Right lobe of liver (tissue), 6 donors: ENCODE data around the gene ATXN7L2. TPM values are rescaled to one million over a fixed set of nuclear protein-coding genes. Genes with fewer than 3 reads are reported as not detected.

Source experiments
- ATAC-seq, 4 donors: fragments of 200-7000 bp; cut with Tn5 transposase; one replicate each; pipeline ENCODE4 v1.9.1; 2020; ENCODE audit warnings: mild to moderate bottlenecking in 4 of 4, moderate library complexity in 4 of 4
- DNase-seq, 3 donors: peaks; one replicate each; pipeline ENCODE4 v3.0.0-alpha.2; 2020
- H3K27ac ChIP-seq, 3 donors: fragments of 200-600 bp; one replicate each; pipeline ENCODE4 v1.8.0; 2022
- H3K27me3 ChIP-seq, 2 donors: fragments of 200-600 bp; one replicate each; pipeline ENCODE4 v1.8.0; 2022
- H3K36me3 ChIP-seq, 4 donors: fragments of 200-600 bp; sonication (generic) in 1 of 4; one replicate each; pipeline versions ENCODE4 v1.5.1 to v1.8.0; 2017 to 2022; ENCODE audit warnings: control low read depth in 1 of 4
- H3K4me1 ChIP-seq, 4 donors: fragments of 200-600 bp; sonication (generic) in 1 of 4; one replicate each; pipeline versions ENCODE4 v1.5.1 to v1.8.0; 2017 to 2022; ENCODE audit warnings: control low read depth in 1 of 4
- H3K4me3 ChIP-seq, 3 donors: fragments of 200-600 bp; one replicate each; pipeline ENCODE4 v1.8.0; 2022
- H3K9me3 ChIP-seq, 4 donors: fragments of 200-600 bp; sonication (generic) in 1 of 4; one replicate each; pipeline versions ENCODE4 v1.5.1 to v1.8.0; 2017 to 2022; ENCODE audit warnings: control low read depth in 1 of 4
- POLR2A ChIP-seq: fragments of 450-650 bp; IDR thresholded peaks from one replicate; pipeline ENCODE4 v1.6.1; 2017; ENCODE audit warnings: antibody characterized with exemption, mild to moderate bottlenecking
- WGBS: methylation state at CpG from one replicate; pipeline ENCODE4 v1.1.6; 2018; ENCODE audit warnings: low coverage, low lambda C conversion rate; ENCODE audit not compliant: insufficient coverage; ENCODE audit errors: missing lambda C conversion rate; 5-methylcytosine and 5-hydroxymethylcytosine counted together
- intact Hi-C, 2 donors: fragments of 100-400 bp; cut with DNase I; formaldehyde crosslinking; loops; one replicate each; pipeline versions ENCODE4 v1.11.2 to v1.14.1; 2022
- total RNA-seq, 6 experiments: library from RNA; depleted of rRNA in 2 of 6; stranded (reverse); fragments of >200 nt in 2 of 6; fragmentation: NEBNext Ultra II Directional in 3 of 6; extraction: Animal tissue kit (Norgen Biotek cat#: 25700) in 3 of 6; gene quantifications; one replicate each; pipeline versions ENCODE4 v1.1.0 to v1.2.4, GENCODE V29; 2016 to 2023
- TF ChIP-seq, protein P1 (sequence below), 4 donors: fragments of 200-600 bp in 3 of 4; fragments of 450-650 bp in 1 of 4; IDR thresholded peaks; one replicate each; pipeline versions ENCODE4 v1.5.1 to v1.8.0; 2016 to 2022; ENCODE audit warnings: antibody characterized with exemption in 4 of 4, mild to moderate bottlenecking in 2 of 4
- donor health status: DM: no; HTN: yes; CAD: no.
- donor health status: DM: no; HTN: no; CAD: no.
- donor health status: DM: no; HTN: no; CAD: no.
- donor health status: DM: no; HTN: yes; CAD: no.
- donor health status: DM: no; HTN: yes; CAD: no.

Gene ATXN7L2
- total RNA-seq, 6 experiments from 2014 or later: 1.5 to 6.1 (median 3.1) TPM

DNA sequence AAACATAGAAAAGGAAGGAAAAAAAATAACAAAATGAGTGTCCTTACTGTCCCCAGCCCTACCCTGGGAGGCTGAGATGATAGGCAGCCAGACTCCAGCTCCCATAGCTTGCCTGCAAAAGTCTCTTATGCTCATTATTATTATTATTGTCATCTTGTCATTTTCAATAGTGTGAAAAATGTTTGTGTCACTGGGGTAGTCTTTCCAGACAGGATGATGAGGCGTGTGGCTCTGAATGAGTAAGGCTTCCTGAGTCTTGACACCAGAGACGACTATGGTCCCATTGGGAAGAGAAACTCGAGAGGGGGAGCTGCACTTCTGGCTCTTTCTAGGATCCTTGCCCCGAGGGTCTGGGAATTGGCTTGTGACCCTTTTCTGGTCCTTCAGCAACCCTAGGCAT, 9.1 kb downstream of the ATXN7L2 start:
- 81% methylated on average over 4 of the region's 4 CpGs for WGBS
- H3K36me3 ChIP-seq: peaks cover 0 to 13% (median 0%) of the 10 kb centered on the region in 4 donors
- no peak for TF ChIP-seq POLR2A
- TF ChIP-seq, protein P1, sequence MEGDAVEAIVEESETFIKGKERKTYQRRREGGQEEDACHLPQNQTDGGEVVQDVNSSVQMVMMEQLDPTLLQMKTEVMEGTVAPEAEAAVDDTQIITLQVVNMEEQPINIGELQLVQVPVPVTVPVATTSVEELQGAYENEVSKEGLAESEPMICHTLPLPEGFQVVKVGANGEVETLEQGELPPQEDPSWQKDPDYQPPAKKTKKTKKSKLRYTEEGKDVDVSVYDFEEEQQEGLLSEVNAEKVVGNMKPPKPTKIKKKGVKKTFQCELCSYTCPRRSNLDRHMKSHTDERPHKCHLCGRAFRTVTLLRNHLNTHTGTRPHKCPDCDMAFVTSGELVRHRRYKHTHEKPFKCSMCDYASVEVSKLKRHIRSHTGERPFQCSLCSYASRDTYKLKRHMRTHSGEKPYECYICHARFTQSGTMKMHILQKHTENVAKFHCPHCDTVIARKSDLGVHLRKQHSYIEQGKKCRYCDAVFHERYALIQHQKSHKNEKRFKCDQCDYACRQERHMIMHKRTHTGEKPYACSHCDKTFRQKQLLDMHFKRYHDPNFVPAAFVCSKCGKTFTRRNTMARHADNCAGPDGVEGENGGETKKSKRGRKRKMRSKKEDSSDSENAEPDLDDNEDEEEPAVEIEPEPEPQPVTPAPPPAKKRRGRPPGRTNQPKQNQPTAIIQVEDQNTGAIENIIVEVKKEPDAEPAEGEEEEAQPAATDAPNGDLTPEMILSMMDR (IDR thresholded peaks at IDR 0.05): no peak
- no peaks in the 10 kb centered on the region for H3K27me3 ChIP-seq
- intact Hi-C loops: no loop called here
- no peak for DNase-seq
- no peak for ATAC-seq
- H3K4me1 ChIP-seq: peaks cover 0 to 9% (median 2%) of the 10 kb centered on the region in 4 donors
- H3K9me3 ChIP-seq: no peaks in the 10 kb centered on the region
- H3K27ac ChIP-seq: no peak overlapping the region
- no peak overlapping the region for H3K4me3 ChIP-seq

DNA sequence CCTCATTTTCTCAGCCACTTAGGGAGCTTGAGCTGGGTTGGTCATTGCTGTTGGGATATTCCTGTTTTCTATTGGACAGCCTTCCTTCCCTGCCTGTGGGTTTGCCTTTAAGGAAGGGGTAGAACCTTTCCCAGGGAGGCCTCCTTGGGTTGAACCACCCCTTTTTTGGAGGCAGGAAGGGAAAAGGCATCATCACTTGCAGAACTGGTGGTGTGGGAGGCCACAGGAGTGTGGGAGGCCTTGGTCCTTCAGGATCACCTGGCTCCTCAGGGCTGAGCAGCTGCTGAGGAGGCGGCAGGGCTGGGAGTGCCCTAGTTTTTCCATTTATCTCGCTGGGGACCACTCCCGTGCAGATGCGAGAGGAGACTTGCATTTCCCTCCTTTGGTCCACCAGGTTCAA, 9.5 kb downstream of the ATXN7L2 start:
- peaks cover 0 to 9% (median 2%) of the 10 kb centered on the region in 4 donors for H3K4me1 ChIP-seq
- ATAC-seq: no peak
- WGBS: 0% methylated on average over 1 of the region's 4 CpGs
- H3K9me3 ChIP-seq: no peaks in the 10 kb centered on the region
- DNase-seq: peak in 1 of 3 donors; percentile 43
- peaks cover 0 to 13% (median 0%) of the 10 kb centered on the region in 4 donors for H3K36me3 ChIP-seq
- no peak overlapping the region for H3K4me3 ChIP-seq
- TF ChIP-seq POLR2A: no peak
- TF ChIP-seq, protein P1 (IDR thresholded peaks at IDR 0.05): no peak
- no peaks in the 10 kb centered on the region for H3K27me3 ChIP-seq
- intact Hi-C loops: no loop called here
- no peak overlapping the region for H3K27ac ChIP-seq

DNA sequence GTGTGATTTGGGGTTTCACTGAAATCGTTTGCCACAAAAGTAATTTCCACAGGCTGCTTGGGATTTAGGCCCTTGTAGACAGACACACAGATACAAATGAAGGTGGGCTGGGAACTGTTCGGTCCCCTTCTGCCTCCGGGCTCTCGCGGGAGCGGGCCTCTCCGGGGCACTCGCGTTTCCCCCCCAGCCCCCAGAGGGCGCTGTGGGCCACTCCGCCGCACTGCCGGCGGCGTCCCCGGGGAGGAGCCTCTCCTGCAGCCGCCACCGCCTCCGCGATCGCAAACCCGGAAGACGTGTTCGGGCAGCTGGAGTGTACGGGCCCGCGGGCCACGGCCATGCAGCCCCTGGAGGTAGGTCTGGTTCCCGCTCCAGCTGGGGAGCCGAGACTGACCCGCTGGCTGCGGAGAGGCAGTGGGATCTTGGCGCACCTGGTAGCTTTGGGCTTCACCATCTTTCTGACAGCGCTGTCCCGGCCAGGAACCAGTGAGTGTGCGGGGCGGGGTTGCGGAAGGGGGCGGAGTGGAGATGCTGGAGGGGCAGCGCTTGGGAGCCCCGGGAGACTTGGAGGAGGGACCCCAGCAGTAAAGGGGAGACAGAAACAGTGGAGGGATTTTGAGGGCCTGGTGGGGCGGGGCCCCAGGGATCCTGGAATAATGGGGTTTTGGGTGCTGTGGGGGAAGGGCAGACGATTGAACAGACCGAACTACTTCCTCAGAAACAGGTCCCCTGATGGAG, 10.3 kb downstream of the ATXN7L2 start, which contains the start of gene CYB561D1:
Gene CYB561D1, plus strand, starts transcription at position 290 of the 735 bp plus-strand sequence. Its CDS starts 46 bp downstream, at position 336.
- Histone ChIP-seq H3K36me3 (peaks cover 0 to 13% (median 0%) of the 10 kb centered on the region in 4 donors), H3K4me3 (peak within 1 kb of the TSS; percentile 77 to 96 (median 78)), H3K4me1 (peaks cover 0 to 9% (median 2%) of the 10 kb centered on the region in 4 donors), H3K27ac (peak within 1 kb of the TSS in 2 of 3 donors; percentile 44 to 53), H3K9me3 (no peaks in the 10 kb centered on the region), H3K27me3 (no peaks in the 10 kb centered on the region)
- ATAC-seq (peak; percentile 95 to 99 (median 96)), DNase-seq (peak; percentile 88 to 91 (median 90))
- TF ChIP-seq, protein P1 (IDR thresholded peaks at IDR 0.05): peak; percentile 86 to 96 (median 90)
- TF ChIP-seq POLR2A: peak; percentile 54
- 1% methylated on average over 12 of the region's 44 CpGs for WGBS
- intact Hi-C loops: no loop called here

DNA sequence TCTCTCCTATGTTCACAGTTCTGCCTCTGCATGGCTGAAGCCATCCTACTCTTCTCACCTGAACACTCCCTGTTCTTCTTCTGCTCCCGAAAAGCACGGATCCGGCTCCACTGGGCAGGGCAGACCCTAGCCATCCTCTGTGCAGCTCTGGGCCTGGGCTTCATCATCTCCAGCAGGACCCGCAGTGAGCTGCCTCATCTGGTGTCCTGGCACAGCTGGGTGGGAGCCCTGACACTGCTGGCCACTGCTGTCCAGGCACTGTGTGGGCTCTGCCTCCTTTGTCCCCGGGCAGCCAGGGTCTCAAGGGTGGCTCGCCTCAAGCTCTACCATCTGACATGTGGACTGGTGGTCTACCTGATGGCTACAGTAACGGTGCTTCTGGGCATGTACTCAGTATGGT, 12.0 kb downstream of the ATXN7L2 start:
- H3K27me3 ChIP-seq: no peaks in the 10 kb centered on the region
- H3K27ac ChIP-seq: no peak overlapping the region
- WGBS: 82% methylated on average over 3 of the region's 7 CpGs
- no peak for TF ChIP-seq POLR2A
- TF ChIP-seq, protein P1 (IDR thresholded peaks at IDR 0.05): no peak
- intact Hi-C loops: loop anchor here in 1 of 2 donors (5.0 kb wide), 1 partner anchor 37 kb away; no protein-coding TSS in a partner anchor
- H3K9me3 ChIP-seq: no peaks in the 10 kb centered on the region
- peaks cover 0 to 9% (median 2%) of the 10 kb centered on the region in 4 donors for H3K4me1 ChIP-seq
- H3K4me3 ChIP-seq: no peak overlapping the region
- H3K36me3 ChIP-seq: peaks cover 0 to 13% (median 0%) of the 10 kb centered on the region in 4 donors
- no peak for ATAC-seq
- DNase-seq: no peak
